Thoracic aorta (tissue), 2 donors: Measurements from ENCODE around the gene CLCN4. TPM values are rescaled to one million over a fixed set of nuclear protein-coding genes. Genes with fewer than 3 reads are reported as not detected.

Experiments
- ATAC-seq: fragments of 150-250 bp; one replicate; pipeline ENCODE4 v1.8.0; 2017; ENCODE audit warnings: low read depth; ENCODE audit not compliant: insufficient number of reproducible peaks, low FRiP score
- DNase-seq: peaks from one replicate; pipeline ENCODE4 v3.0.0-alpha.2; 2020; ENCODE audit warnings: low spot score
- H3K27ac ChIP-seq, 2 donors: fragments of 200-600 bp; sonication (generic); 1 replicate in 1 of 2; 2 replicates in 1 of 2; pipeline ENCODE4 v1.5.1; 2016; ENCODE audit warnings: mild to moderate bottlenecking in 2 of 2, moderate library complexity in 2 of 2
- H3K27me3 ChIP-seq: fragments of 200-600 bp; sonication (generic); replicated peaks from 2 replicates; pipeline ENCODE4 v1.6.0; 2016; ENCODE audit warnings: mild to moderate bottlenecking; ENCODE audit not compliant: insufficient read depth
- H3K36me3 ChIP-seq: fragments of 200-600 bp; sonication (generic); one replicate; pipeline ENCODE4 v1.5.1; 2016
- H3K4me1 ChIP-seq, 2 donors: fragments of 200-600 bp; sonication (generic); 1 replicate in 1 of 2; 2 replicates in 1 of 2; pipeline versions ENCODE4 v1.5.1 to v1.6.0; 2016; ENCODE audit warnings: low read depth in 2 of 2, mild to moderate bottlenecking in 1 of 2; ENCODE audit not compliant: control insufficient read depth in 1 of 2
- H3K4me3 ChIP-seq: fragments of 200-600 bp; sonication (generic); 2 replicates; pipeline ENCODE4 v1.5.1; 2016; ENCODE audit warnings: mild to moderate bottlenecking
- H3K9me3 ChIP-seq: fragments of 200-600 bp; sonication (generic); 2 replicates; pipeline ENCODE4 v1.5.1; 2016
- total RNA-seq, 2 donors: library from RNA; depleted of rRNA; stranded (reverse); fragments of >200 nt; gene quantifications; one replicate each; pipeline versions ENCODE4 v1.1.0 to v1.2.3, GENCODE V29; 2016
- TF ChIP-seq, protein P1 (sequence below): fragments of 200-600 bp; sonication (generic); IDR thresholded peaks from one replicate; pipeline ENCODE4 v1.5.1; 2019; ENCODE audit warnings: antibody characterized with exemption

The CLCN4 gene
- total RNA-seq, 2 donors from 2014 or later: 3.5 to 5.6 TPM

GRCh38 chrX:10158279-10159144 lies 1.7 kb downstream of the CLCN4 start:
- Histone ChIP-seq H3K36me3 (no peaks in the 10 kb centered on the region), H3K9me3 (no peaks in the 10 kb centered on the region), H3K27ac (no peak overlapping the region), H3K27me3 (no peaks in the 10 kb centered on the region), H3K4me3 (peak overlapping the region; percentile 68), H3K4me1 (no peaks in the 10 kb centered on the region)
- TF ChIP-seq, protein P1, sequence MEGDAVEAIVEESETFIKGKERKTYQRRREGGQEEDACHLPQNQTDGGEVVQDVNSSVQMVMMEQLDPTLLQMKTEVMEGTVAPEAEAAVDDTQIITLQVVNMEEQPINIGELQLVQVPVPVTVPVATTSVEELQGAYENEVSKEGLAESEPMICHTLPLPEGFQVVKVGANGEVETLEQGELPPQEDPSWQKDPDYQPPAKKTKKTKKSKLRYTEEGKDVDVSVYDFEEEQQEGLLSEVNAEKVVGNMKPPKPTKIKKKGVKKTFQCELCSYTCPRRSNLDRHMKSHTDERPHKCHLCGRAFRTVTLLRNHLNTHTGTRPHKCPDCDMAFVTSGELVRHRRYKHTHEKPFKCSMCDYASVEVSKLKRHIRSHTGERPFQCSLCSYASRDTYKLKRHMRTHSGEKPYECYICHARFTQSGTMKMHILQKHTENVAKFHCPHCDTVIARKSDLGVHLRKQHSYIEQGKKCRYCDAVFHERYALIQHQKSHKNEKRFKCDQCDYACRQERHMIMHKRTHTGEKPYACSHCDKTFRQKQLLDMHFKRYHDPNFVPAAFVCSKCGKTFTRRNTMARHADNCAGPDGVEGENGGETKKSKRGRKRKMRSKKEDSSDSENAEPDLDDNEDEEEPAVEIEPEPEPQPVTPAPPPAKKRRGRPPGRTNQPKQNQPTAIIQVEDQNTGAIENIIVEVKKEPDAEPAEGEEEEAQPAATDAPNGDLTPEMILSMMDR: no peak
- no peak for ATAC-seq
- no peak for DNase-seq

DNA sequence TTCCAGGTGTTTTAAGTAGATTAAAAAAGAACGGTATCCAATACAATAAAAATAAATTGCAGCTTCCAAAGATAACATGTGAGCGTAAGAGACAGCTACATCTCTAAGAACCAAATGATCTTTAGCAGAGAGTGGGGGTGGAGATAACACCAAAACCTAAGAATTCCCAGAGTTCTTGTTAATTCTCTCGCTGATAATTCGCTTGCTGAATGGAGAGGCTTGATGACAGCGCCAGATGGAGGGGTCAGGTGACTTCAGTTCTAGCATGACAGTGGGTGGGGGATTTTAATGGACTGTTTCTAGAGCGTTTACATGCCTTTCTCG lies 2.3 kb downstream of the CLCN4 start:
- ATAC-seq (no peak), DNase-seq (no peak)
- H3K27ac ChIP-seq: no peak overlapping the region
- H3K4me3 ChIP-seq: no peak overlapping the region
- no peaks in the 10 kb centered on the region for H3K4me1 ChIP-seq
- H3K27me3 ChIP-seq: no peaks in the 10 kb centered on the region
- no peaks in the 10 kb centered on the region for H3K36me3 ChIP-seq
- TF ChIP-seq, protein P1: no peak
- H3K9me3 ChIP-seq: no peaks in the 10 kb centered on the region

- no peak overlapping the region for H3K4me3 ChIP-seq
- ATAC-seq: no peak
- H3K27ac ChIP-seq: no peak overlapping the region
- no peaks in the 10 kb centered on the region for H3K9me3 ChIP-seq
- H3K27me3 ChIP-seq: no peaks in the 10 kb centered on the region
- TF ChIP-seq, protein P1: no peak
- no peaks in the 10 kb centered on the region for H3K36me3 ChIP-seq
- no peaks in the 10 kb centered on the region for H3K4me1 ChIP-seq
- no peak for DNase-seq
These were observed 3.4 kb downstream of the CLCN4 start for GRCh38 chrX:10160211-10160610.

GRCh38 chrX:10163031-10163430 lies 6.3 kb downstream of the CLCN4 start:
- Histone ChIP-seq H3K27me3 (no peaks in the 10 kb centered on the region), H3K4me1 (no peaks in the 10 kb centered on the region), H3K4me3 (no peak overlapping the region), H3K9me3 (no peaks in the 10 kb centered on the region), H3K36me3 (no peaks in the 10 kb centered on the region), H3K27ac (no peak overlapping the region)
- TF ChIP-seq, protein P1: no peak
- no peak for DNase-seq
- no peak for ATAC-seq

DNA sequence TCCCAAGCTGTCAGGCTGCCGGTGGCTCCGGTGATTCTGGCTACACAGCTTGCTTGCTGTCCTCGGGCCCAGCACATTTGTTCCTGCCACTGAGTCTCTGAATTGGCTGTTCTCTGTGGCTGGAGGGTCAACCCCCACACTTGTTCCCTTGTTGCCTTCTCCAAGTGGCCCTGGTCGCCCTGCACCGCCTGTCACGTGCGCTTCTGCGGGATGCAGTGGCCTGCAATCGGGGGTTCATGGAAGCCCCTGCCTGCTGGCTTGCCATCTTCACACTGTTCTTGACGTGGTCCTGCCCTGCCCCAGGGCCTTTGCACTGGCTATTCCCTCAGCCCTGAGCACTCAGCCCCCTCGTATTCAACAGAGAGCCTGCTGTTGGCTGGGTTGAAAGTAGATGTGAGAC lies 8.1 kb downstream of the CLCN4 start:
- Histone ChIP-seq H3K4me1 (no peaks in the 10 kb centered on the region), H3K36me3 (no peaks in the 10 kb centered on the region), H3K9me3 (no peaks in the 10 kb centered on the region), H3K4me3 (no peak overlapping the region), H3K27ac (no peak overlapping the region), H3K27me3 (no peaks in the 10 kb centered on the region)
- TF ChIP-seq, protein P1: no peak
- DNase-seq: no peak
- no peak for ATAC-seq
